Measurements from ENCODE around the gene ITGB6. TPM values are rescaled to one million over a fixed set of nuclear protein-coding genes. Genes with fewer than 3 reads are reported as not detected.
A peak's percentile ranks its signal among the peaks of the same experiment; 100 is the strongest.

Gene ITGB6
- polyA plus RNA-seq, 2 of the 4 experiments (the other 2 are of a cell fraction), result 4.2 to 5.0 TPM

DNA sequence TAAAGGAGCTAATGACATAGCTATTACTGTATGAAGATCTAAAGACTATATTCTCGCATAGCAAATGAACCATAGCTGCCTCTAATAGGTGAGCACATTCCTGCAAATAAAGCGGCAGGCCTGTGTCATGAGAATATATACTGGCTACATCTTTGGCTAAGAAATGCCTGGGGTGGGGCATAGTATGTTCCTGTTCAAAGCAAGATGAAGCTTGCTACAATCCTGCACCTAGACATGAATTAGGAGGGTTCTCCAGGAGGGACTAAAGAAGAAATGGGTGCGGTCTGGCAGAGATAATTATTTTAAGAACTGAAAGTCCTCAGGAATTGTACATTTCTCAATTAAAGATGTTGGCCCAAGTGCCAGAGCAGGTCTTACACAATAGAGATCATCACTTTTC is 90.8 kb downstream of the ITGB6 start:
- no peak for FAIRE-seq
- Histone ChIP-seq H3K9me3 (no peaks in the 10 kb centered on the region), H3K4me3 (no peak overlapping the region), H3K27ac (0 out of 6 replicates have a peak overlapping the region, but pooled peaks of 1 of the 2 experiments have one; percentile 14), H3K4me2 (no peak overlapping the region), H3K4me1 (peaks cover 10% of the 10 kb centered on the region)
- 84% methylated on average over 3 of the region's 3 CpGs for whole genome bisulfite sequencing (ENCODE audit: missing lambda C conversion rate)
- DNase-seq (ENCODE audit: low read depth in 1 of 2, low spot score in 1 of 2), result no peak
- no peak for ATAC-seq
- TF ChIP-seq EHMT2 (IDR thresholded peaks at IDR 0.05; ENCODE audit: low read depth), result no peak
- TF ChIP-seq, protein P1, sequence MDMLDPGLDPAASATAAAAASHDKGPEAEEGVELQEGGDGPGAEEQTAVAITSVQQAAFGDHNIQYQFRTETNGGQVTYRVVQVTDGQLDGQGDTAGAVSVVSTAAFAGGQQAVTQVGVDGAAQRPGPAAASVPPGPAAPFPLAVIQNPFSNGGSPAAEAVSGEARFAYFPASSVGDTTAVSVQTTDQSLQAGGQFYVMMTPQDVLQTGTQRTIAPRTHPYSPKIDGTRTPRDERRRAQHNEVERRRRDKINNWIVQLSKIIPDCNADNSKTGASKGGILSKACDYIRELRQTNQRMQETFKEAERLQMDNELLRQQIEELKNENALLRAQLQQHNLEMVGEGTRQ (IDR thresholded peaks at IDR 0.05), result no peak
- TF ChIP-seq, protein P2, sequence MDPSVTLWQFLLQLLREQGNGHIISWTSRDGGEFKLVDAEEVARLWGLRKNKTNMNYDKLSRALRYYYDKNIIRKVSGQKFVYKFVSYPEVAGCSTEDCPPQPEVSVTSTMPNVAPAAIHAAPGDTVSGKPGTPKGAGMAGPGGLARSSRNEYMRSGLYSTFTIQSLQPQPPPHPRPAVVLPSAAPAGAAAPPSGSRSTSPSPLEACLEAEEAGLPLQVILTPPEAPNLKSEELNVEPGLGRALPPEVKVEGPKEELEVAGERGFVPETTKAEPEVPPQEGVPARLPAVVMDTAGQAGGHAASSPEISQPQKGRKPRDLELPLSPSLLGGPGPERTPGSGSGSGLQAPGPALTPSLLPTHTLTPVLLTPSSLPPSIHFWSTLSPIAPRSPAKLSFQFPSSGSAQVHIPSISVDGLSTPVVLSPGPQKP (IDR thresholded peaks at IDR 0.05; ENCODE audit: low read depth, low read length), result no peak
- TF ChIP-seq FOSL2 (IDR thresholded peaks at IDR 0.05), result no peak
- TF ChIP-seq FOSL2 (CRISPR knock-in tag; IDR thresholded peaks at IDR 0.05), result no peak
- TF ChIP-seq POLR2AphosphoS2 (conservative IDR thresholded peaks at IDR 0.05; ENCODE audit: low read length), result no peak
- TF ChIP-seq ZSCAN20 (CRISPR knock-in tag; IDR thresholded peaks at IDR 0.05), result no peak
- TF ChIP-seq KDM1A (IDR thresholded peaks at IDR 0.05; ENCODE audit: low read depth), result no peak
- no peak for TF ChIP-seq FOSB (CRISPR knock-in tag; IDR thresholded peaks at IDR 0.05)
- no peak for TF ChIP-seq EHF (CRISPR knock-in tag; IDR thresholded peaks at IDR 0.05)
- TF ChIP-seq HOXB13 (CRISPR knock-in tag; IDR thresholded peaks at IDR 0.05; ENCODE audit: low read depth), result no peak
- TF ChIP-seq KDM5A (IDR thresholded peaks at IDR 0.05), result no peak
- TF ChIP-seq, protein P3, sequence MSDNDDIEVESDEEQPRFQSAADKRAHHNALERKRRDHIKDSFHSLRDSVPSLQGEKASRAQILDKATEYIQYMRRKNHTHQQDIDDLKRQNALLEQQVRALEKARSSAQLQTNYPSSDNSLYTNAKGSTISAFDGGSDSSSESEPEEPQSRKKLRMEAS (IDR thresholded peaks at IDR 0.05), result no peak
- TF ChIP-seq HDAC2 (IDR thresholded peaks at IDR 0.05), result no peak
- TF ChIP-seq, protein P4, sequence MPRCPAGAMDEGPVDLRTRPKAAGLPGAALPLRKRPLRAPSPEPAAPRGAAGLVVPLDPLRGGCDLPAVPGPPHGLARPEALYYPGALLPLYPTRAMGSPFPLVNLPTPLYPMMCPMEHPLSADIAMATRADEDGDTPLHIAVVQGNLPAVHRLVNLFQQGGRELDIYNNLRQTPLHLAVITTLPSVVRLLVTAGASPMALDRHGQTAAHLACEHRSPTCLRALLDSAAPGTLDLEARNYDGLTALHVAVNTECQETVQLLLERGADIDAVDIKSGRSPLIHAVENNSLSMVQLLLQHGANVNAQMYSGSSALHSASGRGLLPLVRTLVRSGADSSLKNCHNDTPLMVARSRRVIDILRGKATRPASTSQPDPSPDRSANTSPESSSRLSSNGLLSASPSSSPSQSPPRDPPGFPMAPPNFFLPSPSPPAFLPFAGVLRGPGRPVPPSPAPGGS (IDR thresholded peaks at IDR 0.05), result no peak
- TF ChIP-seq RNF2 (IDR thresholded peaks at IDR 0.05; ENCODE audit: borderline replicate concordance, low read depth), result no peak
- TF ChIP-seq, protein P5, sequence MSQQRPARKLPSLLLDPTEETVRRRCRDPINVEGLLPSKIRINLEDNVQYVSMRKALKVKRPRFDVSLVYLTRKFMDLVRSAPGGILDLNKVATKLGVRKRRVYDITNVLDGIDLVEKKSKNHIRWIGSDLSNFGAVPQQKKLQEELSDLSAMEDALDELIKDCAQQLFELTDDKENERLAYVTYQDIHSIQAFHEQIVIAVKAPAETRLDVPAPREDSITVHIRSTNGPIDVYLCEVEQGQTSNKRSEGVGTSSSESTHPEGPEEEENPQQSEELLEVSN (IDR thresholded peaks at IDR 0.05; ENCODE audit: borderline replicate concordance, low read depth), result no peak
- no peak for TF ChIP-seq FOXS1 (CRISPR knock-in tag; IDR thresholded peaks at IDR 0.05)
- TF ChIP-seq, protein P6, sequence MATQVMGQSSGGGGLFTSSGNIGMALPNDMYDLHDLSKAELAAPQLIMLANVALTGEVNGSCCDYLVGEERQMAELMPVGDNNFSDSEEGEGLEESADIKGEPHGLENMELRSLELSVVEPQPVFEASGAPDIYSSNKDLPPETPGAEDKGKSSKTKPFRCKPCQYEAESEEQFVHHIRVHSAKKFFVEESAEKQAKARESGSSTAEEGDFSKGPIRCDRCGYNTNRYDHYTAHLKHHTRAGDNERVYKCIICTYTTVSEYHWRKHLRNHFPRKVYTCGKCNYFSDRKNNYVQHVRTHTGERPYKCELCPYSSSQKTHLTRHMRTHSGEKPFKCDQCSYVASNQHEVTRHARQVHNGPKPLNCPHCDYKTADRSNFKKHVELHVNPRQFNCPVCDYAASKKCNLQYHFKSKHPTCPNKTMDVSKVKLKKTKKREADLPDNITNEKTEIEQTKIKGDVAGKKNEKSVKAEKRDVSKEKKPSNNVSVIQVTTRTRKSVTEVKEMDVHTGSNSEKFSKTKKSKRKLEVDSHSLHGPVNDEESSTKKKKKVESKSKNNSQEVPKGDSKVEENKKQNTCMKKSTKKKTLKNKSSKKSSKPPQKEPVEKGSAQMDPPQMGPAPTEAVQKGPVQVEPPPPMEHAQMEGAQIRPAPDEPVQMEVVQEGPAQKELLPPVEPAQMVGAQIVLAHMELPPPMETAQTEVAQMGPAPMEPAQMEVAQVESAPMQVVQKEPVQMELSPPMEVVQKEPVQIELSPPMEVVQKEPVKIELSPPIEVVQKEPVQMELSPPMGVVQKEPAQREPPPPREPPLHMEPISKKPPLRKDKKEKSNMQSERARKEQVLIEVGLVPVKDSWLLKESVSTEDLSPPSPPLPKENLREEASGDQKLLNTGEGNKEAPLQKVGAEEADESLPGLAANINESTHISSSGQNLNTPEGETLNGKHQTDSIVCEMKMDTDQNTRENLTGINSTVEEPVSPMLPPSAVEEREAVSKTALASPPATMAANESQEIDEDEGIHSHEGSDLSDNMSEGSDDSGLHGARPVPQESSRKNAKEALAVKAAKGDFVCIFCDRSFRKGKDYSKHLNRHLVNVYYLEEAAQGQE (IDR thresholded peaks at IDR 0.05), result no peak
- CTCF ChIA-PET, result interaction anchor here (0.6 to 3.7 kb wide), 50 partner anchors 9 to 954 kb away, joined by 3 to 46 read pairs (median 6); no protein-coding TSS in a partner anchor
- POLR2A ChIA-PET, result interaction anchor here (1.4 to 1.9 kb wide), 2 partner anchors 99 to 132 kb away, joined by 4 to 5 read pairs; no protein-coding TSS in a partner anchor

DNA sequence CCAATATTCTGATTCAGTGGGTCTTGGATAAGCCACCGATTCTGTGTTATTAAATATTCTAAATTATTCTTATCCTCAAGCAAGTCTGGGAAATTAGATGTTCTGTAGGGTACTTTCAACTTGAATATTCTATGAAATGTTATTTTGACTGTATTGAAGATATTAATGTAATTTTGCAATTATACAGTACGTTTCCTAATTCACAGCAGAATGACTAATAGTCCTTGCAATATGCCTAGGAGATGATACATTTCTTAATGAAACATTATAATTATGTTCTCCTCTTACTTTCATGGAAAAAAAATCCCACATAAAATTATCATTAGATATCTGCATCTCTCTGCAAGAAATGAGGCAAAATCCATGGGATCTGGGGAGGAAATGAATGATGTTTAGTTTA is 91.4 kb downstream of the ITGB6 start:
- CTCF ChIA-PET, result interaction anchor here (0.8 to 3.7 kb wide), 21 partner anchors 9 to 886 kb away, joined by 3 to 46 read pairs (median 9); no protein-coding TSS in a partner anchor
- no peak for DNase-seq (ENCODE audit: low read depth in 1 of 2, low spot score in 1 of 2)
- Histone ChIP-seq H3K4me3 (no peak overlapping the region), H3K9me3 (no peaks in the 10 kb centered on the region), H3K4me2 (no peak overlapping the region), H3K4me1 (peaks cover 10% of the 10 kb centered on the region), H3K27ac (no peak overlapping the region)
- no peak for FAIRE-seq
- no peak for TF ChIP-seq ZFP36 (IDR thresholded peaks at IDR 0.05; ENCODE audit: borderline replicate concordance, partially characterized antibody)
- no peak for TF ChIP-seq CBX2 (IDR thresholded peaks at IDR 0.05; ENCODE audit: borderline replicate concordance, low read depth)
- no peak for TF ChIP-seq BHLHE40 (IDR thresholded peaks at IDR 0.05; ENCODE audit: low read depth, low read length)
- TF ChIP-seq KDM1A (IDR thresholded peaks at IDR 0.05; ENCODE audit: low read depth), result no peak
- no peak for TF ChIP-seq RNF2 (IDR thresholded peaks at IDR 0.05; ENCODE audit: borderline replicate concordance, low read depth)
- WGBS (ENCODE audit: missing lambda C conversion rate), result 41% methylated on average over 2 of the region's 2 CpGs
- ATAC-seq, result no peak
- POLR2A ChIA-PET, result interaction anchor here (1.9 kb wide), 1 partner anchor 99 kb away, joined by 4 read pairs; no protein-coding TSS in a partner anchor

Data from A549 (cell line).